CD4-positive, CD25-positive, alpha-beta regulatory T cell (primary cell): ENCODE data around the gene CD70. TPM values are rescaled to one million over a fixed set of nuclear protein-coding genes. Genes with fewer than 3 reads are reported as not detected.
"Not testable (repeated sequence)": the region's sequence is repeated elsewhere in the genome, so short reads cannot be mapped to it uniquely, and the experiment has no call there.

Experiments used
- ATAC-seq, 2 donors: fragments of 150-1000 bp; cut with Tn5 transposase; one replicate each; pipeline ENCODE4 v1.10.0; 2021; ENCODE audit warnings: low read depth in 2 of 2, moderate number of reproducible peaks in 2 of 2, moderate library complexity in 1 of 2
- DNase-seq, 3 donors: peaks; one replicate each; pipeline versions ENCODE4 v3.0.0 to v3.0.0-alpha.2; 2012 to 2022; ENCODE audit warnings: mixed read lengths in 1 of 3
- H3K27ac ChIP-seq: one replicate; pipeline ENCODE4 v1.7.0; 2013; ENCODE audit warnings: mild to moderate bottlenecking, low read length; ENCODE audit not compliant: insufficient read depth, poor library complexity, severe bottlenecking
- H3K27me3 ChIP-seq: one replicate; pipeline ENCODE4 v1.7.0; 2013; ENCODE audit warnings: low read length; ENCODE audit not compliant: control insufficient read depth, insufficient read depth
- H3K36me3 ChIP-seq: one replicate; pipeline ENCODE4 v1.7.0; 2013; ENCODE audit warnings: mild to moderate bottlenecking, low read length, moderate library complexity; ENCODE audit not compliant: control insufficient read depth, insufficient read depth
- H3K4me1 ChIP-seq: 2 replicates; pipeline ENCODE4 v1.7.0; 2013; ENCODE audit warnings: mild to moderate bottlenecking, low read length; ENCODE audit not compliant: insufficient read depth, control insufficient read depth, poor library complexity, severe bottlenecking
- H3K4me3 ChIP-seq: one replicate; pipeline ENCODE4 v1.7.0; 2013; ENCODE audit warnings: low read depth, mild to moderate bottlenecking, low read length, moderate library complexity
- H3K9me3 ChIP-seq, 2 experiments: 1 replicate in 1 of 2; 2 replicates in 1 of 2; pipeline ENCODE4 v1.7.0; 2013; ENCODE audit warnings: low read length in 2 of 2, mild to moderate bottlenecking in 1 of 2, moderate library complexity in 1 of 2; ENCODE audit not compliant: control insufficient read depth in 2 of 2
- H3K27ac Mint-ChIP-seq, 3 donors: one replicate each; pipeline ENCODE4 v1.8.0; 2020 to 2022; ENCODE audit warnings: mild to moderate bottlenecking in 3 of 3, mixed read lengths in 3 of 3, moderate library complexity in 2 of 3
- H3K27me3 Mint-ChIP-seq: one replicate; pipeline ENCODE4 v1.8.0; 2022; ENCODE audit warnings: mild to moderate bottlenecking, mixed read lengths
- H3K36me3 Mint-ChIP-seq: one replicate; pipeline ENCODE4 v1.8.0; 2020; ENCODE audit warnings: mixed read lengths
- H3K4me1 Mint-ChIP-seq, 4 donors: one replicate each; pipeline ENCODE4 v1.8.0; 2020 to 2022; ENCODE audit warnings: mixed read lengths in 4 of 4, mild to moderate bottlenecking in 1 of 4
- H3K4me3 Mint-ChIP-seq, 4 donors: one replicate each; pipeline ENCODE4 v1.8.0; 2020 to 2022; ENCODE audit warnings: mild to moderate bottlenecking in 4 of 4, mixed read lengths in 4 of 4, moderate library complexity in 3 of 4
- H3K9me3 Mint-ChIP-seq, 7 donors: one replicate each; pipeline ENCODE4 v1.8.0; 2020 to 2022; ENCODE audit warnings: mixed read lengths in 7 of 7, mild to moderate bottlenecking in 3 of 7, moderate library complexity in 2 of 7
- polyA plus RNA-seq, 4 donors: library from polyadenylated mRNA; unstranded; fragments of 300-500 nt; fragmentation: Illumina TruSeq; gene quantifications; one replicate each; pipeline ENCODE4 v1.2.3, GENCODE V29; 2021
- total RNA-seq: library from RNA; stranded (reverse); gene quantifications from one replicate; pipeline ENCODE4 v1.2.3, GENCODE V29; 2022

CD70 gene
- total and polyA plus RNA-seq, 5 donors from 2014 or later: 10.0 to 27.2 (median 22.0) TPM

DNA sequence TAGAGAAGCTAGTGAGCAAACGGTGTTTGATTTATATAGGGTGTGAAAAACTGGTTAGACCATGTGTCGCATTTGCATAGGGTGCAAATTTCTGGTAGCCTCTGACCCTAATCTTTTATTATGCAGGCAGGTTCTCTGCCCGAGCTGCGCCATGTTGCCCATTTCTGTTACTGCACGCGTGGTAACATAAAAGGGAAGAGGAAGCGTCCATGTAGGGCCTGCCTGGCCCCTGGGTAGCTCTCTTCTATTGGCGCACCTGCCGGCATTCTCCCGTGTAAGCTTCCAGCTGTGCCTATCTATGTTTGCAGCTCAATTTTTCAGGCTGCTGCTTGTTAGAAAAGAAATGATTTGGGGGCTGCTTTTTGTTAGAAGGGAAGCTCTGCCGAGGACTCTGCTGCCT lies 14.0 kb upstream of the CD70 start:
- Mint-ChIP-seq H3K9me3 (peaks cover 0 to 1% (median 0%) of the 10 kb centered on the region in 7 donors), H3K27me3 (no peaks in the 10 kb centered on the region), H3K27ac (no peak overlapping the region), H3K4me3 (no peak overlapping the region), H3K4me1 (peaks cover 12 to 49% (median 32%) of the 10 kb centered on the region in 4 donors), H3K36me3 (no peaks in the 10 kb centered on the region)
- DNase-seq (no peak), ATAC-seq (no peak)
- H3K36me3 ChIP-seq: no peaks in the 10 kb centered on the region
- no peaks in the 10 kb centered on the region for H3K27me3 ChIP-seq
- H3K4me1 ChIP-seq: peaks cover 12% of the 10 kb centered on the region
- no peak overlapping the region for H3K27ac ChIP-seq
- no peaks in the 10 kb centered on the region for H3K9me3 ChIP-seq
- no peak overlapping the region for H3K4me3 ChIP-seq

DNA sequence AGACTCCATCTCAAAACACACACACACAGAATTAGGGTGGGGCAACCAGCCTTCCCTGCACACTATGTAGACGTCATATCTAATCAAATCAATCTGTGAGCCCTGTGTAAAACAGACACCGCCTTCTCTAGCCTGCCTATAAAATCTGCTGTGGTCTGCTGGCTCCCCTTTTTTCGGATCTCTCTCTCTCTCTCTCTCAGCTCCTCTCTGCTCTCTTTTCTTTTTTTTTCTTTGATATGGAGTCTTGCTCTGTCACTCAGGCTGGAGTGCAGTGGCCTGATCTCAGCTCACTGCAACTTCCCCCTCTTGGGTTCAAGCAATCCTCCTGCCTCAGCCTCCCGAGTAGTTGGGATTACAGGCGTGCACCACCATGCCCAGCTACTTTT lies 11.8 kb upstream of the CD70 start:
- DNase-seq (no peak), ATAC-seq (no peak)
- no peaks in the 10 kb centered on the region for H3K36me3 Mint-ChIP-seq

DNA sequence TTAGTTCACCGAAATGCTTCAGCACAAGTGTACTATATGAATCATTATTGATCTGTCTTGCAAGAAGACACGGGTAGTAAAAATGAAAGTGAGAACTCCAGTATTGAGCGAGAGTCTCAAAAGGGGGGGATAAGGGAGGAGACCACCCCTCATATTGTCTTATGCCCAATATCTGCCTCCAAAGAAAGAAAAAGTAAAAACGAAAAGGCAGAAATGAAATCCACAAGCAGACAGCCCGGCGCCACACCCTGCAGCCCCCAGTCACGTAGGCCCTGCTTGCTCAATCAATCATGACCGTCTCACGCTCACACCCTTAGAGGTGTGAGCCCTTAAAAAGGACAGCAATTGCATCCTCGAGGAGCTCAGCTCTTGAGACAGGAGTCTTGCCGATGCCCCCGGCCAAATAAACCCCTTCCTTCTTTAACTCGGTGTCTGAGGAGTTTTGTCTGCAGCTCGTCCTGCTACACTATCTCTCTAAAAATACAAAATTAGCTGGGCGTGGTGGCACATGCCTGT lies 10.6 kb upstream of the CD70 start:
- not testable (repeated sequence) for H3K27me3 ChIP-seq, H3K36me3 Mint-ChIP-seq, H3K27me3 Mint-ChIP-seq, H3K9me3 Mint-ChIP-seq, H3K9me3 ChIP-seq, H3K36me3 ChIP-seq, ATAC-seq
- Mint-ChIP-seq H3K4me1 (peaks cover 12 to 59% (median 37%) of the 10 kb centered on the region in 4 donors), H3K4me3 (peak overlapping the region; percentile 69 to 88 (median 85)), H3K27ac (peak overlapping the region; percentile 39 to 92 (median 80))
- DNase-seq: peak in 1 of 3 donors; percentile 46
- H3K27ac ChIP-seq: peak overlapping the region; percentile 55
- peak overlapping the region; percentile 81 for H3K4me3 ChIP-seq
- H3K4me1 ChIP-seq: peaks cover 12% of the 10 kb centered on the region

More for the DNA sequence above, 11.8 kb upstream of the CD70 start:
- H3K9me3 ChIP-seq: no peaks in the 10 kb centered on the region
- no peak overlapping the region for H3K27ac ChIP-seq
- peaks cover 12% of the 10 kb centered on the region for H3K4me1 ChIP-seq
- Mint-ChIP-seq H3K27ac (peak overlapping the region in 1 of 3 donors; percentile 76), H3K9me3 (peaks cover 0 to 1% (median 0%) of the 10 kb centered on the region in 7 donors), H3K4me3 (peak overlapping the region in 3 of 4 donors; percentile 43 to 69 (median 67)), H3K4me1 (peaks cover 12 to 59% (median 36%) of the 10 kb centered on the region in 4 donors), H3K27me3 (no peaks in the 10 kb centered on the region)
- H3K36me3 ChIP-seq: no peaks in the 10 kb centered on the region
- no peak overlapping the region for H3K4me3 ChIP-seq
- H3K27me3 ChIP-seq: no peaks in the 10 kb centered on the region

DNA sequence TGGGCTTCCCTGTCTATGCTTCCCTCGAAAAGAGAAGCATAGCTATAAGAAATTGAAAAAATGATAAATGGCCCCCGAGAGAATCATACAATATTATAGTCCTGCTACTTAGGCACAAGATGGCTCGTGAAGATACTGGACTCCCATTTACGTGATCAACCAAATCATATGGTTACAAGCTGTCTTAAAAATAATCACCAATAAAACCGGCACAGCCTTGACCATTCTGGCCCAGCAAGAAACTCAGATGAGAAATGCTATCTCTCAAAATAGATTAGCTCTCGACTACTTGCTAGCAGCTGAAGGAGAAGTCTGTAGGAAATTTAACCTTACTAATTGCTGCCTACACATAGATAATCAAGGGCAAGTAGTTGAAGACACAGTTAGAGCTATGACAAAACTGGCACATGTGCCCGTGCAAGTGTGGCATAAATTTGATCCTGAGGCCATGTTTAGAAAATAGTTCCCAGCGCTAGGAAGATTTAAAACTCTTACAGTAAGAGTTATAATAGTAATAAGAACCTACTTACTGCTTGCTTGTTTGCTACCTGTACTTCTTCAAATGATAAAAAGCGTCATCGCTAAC lies 10.1 kb upstream of the CD70 start:
- Histone ChIP-seq H3K4me1 (peaks cover 12% of the 10 kb centered on the region), H3K4me3 (peak overlapping the region; percentile 81), H3K27ac (peak overlapping the region; percentile 55)
- H3K4me3 Mint-ChIP-seq: peak overlapping the region; percentile 69 to 88 (median 85)
- not testable (repeated sequence) for ATAC-seq, DNase-seq, H3K9me3 ChIP-seq, H3K36me3 Mint-ChIP-seq, H3K36me3 ChIP-seq, H3K27me3 ChIP-seq, H3K27me3 Mint-ChIP-seq, H3K9me3 Mint-ChIP-seq
- H3K4me1 Mint-ChIP-seq: peaks cover 12 to 55% (median 37%) of the 10 kb centered on the region in 4 donors
- peak overlapping the region; percentile 39 to 92 (median 80) for H3K27ac Mint-ChIP-seq

DNA sequence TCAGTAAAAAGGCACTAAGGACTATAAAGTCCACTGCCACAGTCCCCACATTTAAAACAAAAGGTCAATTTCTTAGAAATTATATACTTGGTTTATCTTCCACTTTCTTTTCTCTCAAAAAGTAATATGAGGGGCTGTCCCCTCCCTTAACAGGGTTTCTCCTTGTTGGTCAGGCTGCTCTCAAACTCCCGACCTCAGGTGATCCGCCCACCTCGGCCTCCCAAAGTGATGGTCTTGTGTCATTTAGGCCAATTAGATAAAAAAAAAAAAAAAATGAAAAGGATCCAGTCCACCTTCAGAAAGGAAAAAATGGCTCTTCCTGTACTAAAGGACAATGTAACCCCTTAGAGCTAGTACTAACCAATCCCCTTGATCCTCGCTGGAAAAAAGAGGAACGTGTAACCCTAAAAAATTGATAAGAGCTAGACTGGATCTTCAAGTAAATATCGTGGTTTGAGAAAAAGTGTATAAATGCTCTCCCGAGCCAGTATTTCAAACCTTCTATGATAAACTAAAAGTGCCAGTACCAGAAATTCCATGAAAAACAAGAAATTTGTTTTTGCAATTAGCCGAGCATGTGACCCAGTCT lies 9.0 kb upstream of the CD70 start:
- Mint-ChIP-seq H3K4me3 (peak overlapping the region in 2 of 4 donors; percentile 18 to 69), H3K27me3 (no peaks in the 10 kb centered on the region), H3K36me3 (no peaks in the 10 kb centered on the region), H3K9me3 (peaks cover 0 to 1% (median 0%) of the 10 kb centered on the region in 7 donors), H3K27ac (no peak overlapping the region), H3K4me1 (peaks cover 12 to 55% (median 37%) of the 10 kb centered on the region in 4 donors)
- DNase-seq: no peak
- Histone ChIP-seq H3K9me3 (no peaks in the 10 kb centered on the region), H3K27me3 (no peaks in the 10 kb centered on the region), H3K36me3 (no peaks in the 10 kb centered on the region), H3K27ac (no peak overlapping the region), H3K4me3 (no peak overlapping the region), H3K4me1 (peaks cover 12% of the 10 kb centered on the region)
- no peak for ATAC-seq

DNA sequence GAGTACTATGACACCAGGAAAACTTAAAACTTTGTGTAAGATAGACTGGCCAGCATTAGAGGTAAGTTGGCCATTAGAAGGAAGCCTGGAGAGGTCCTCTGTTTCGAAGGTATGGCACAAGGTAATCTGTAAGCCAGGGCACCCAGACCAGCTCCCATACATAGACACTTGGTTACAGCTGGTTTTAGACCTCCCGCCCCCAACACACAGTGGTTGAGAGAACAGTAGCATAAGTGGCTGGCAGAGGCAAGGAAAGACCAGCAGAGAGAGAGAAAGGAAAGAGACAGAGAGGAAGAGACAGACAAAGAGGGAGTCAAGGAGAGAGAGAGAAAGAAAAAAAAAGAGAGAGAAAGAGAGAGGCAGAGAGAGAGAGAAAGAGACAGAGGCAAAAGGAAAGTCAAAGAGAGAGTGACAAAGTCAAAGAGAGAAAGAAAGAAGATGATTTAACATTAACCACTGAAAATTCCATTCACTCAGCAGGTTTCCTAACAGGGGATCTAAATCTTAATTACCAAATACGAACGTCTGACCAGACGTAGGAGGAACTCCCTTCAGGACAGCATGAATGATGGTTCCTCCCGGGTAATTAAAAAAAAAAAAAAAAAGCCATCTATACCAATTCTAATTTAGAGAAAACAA lies 7.4 kb upstream of the CD70 start:
- not testable (repeated sequence) for H3K4me3 ChIP-seq, H3K27me3 Mint-ChIP-seq, H3K36me3 Mint-ChIP-seq, H3K9me3 ChIP-seq, DNase-seq, H3K27me3 ChIP-seq, H3K9me3 Mint-ChIP-seq, H3K27ac ChIP-seq, H3K4me1 ChIP-seq, ATAC-seq, H3K36me3 ChIP-seq
- Mint-ChIP-seq H3K4me3 (peak overlapping the region in 3 of 4 donors; percentile 36 to 58 (median 38)), H3K27ac (peak overlapping the region in 1 of 3 donors; percentile 16), H3K4me1 (peaks cover 6 to 50% (median 30%) of the 10 kb centered on the region in 4 donors)

DNA sequence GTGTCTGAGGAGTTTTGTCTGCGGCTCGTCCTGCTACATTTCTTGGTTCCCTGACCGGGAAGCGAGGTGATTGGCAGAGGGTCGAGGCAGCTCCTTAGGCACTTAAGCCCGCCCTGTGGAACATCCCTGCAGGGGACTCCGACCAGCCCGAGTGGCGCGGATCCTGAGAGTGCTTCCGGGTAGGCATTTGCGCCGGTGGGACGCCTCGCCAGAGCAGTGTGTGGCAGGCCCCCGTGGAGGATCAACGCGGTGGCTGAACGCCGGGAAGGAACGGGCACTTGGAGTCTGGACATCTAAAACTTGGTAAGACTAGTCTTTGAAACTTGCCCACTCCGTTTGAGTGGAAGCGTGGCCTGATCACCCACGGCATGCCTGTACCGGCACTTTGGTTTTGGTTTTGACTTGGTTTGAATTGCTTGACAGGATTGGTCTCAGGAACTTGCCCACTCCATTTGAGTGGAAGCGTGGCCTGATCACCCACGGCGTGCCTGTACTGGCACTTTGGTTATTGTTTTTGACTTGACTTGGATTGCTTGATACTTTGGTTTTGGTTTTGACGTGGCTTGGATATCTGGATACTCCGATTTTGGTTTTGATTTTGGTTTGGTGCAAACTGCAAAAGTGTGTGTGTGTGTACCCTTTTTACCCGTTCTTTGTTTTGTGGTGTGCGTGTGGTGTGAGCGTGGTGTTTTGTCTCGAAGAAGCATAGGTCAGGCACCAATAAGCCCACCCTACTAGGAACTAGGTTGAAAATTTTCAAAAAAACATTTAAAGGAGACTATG lies 6.7 kb upstream of the CD70 start:
- not testable (repeated sequence) for H3K36me3 Mint-ChIP-seq, H3K27me3 Mint-ChIP-seq, H3K36me3 ChIP-seq, H3K27me3 ChIP-seq, DNase-seq, H3K9me3 Mint-ChIP-seq, H3K4me1 ChIP-seq, H3K4me3 ChIP-seq, ATAC-seq, H3K9me3 ChIP-seq, H3K27ac ChIP-seq
- H3K4me3 Mint-ChIP-seq: peak overlapping the region in 2 of 4 donors; percentile 3 to 70
- H3K27ac Mint-ChIP-seq: peak overlapping the region in 2 of 3 donors; percentile 38 to 80
- H3K4me1 Mint-ChIP-seq: peaks cover 6 to 45% (median 27%) of the 10 kb centered on the region in 4 donors
